Stomach (tissue), 9 donors: ENCODE results near the gene ZFP2. TPM values are rescaled to one million over a fixed set of nuclear protein-coding genes. Genes with fewer than 3 reads are reported as not detected.
"Not testable (repeated sequence)": the region's sequence is repeated elsewhere in the genome, so short reads cannot be mapped to it uniquely, and the experiment has no call there.

ENCODE experiments used
- DNase-seq, 2 donors: peaks; one replicate each; pipeline versions ENCODE4 v3.0.0 to v3.0.0-alpha.2; 2013 to 2019
- H3K27ac ChIP-seq, 5 donors: fragments of 200-600 bp in 4 of 5; sonication (generic) in 4 of 5; one replicate each; pipeline ENCODE4 v1.5.1; 2013 to 2019; ENCODE audit warnings: mild to moderate bottlenecking in 1 of 5, moderate library complexity in 1 of 5
- H3K27me3 ChIP-seq, 3 donors: fragments of 200-600 bp; sonication (generic); one replicate each; pipeline ENCODE4 v1.5.1; 2017 to 2019; ENCODE audit warnings: mixed run types in 1 of 3
- H3K36me3 ChIP-seq, 4 donors: fragments of 200-600 bp; sonication (generic); 1 replicate in 3 of 4; 2 replicates in 1 of 4; pipeline ENCODE4 v1.5.1; 2016 to 2019
- H3K4me1 ChIP-seq, 4 donors: fragments of 200-600 bp; sonication (generic); one replicate each; pipeline ENCODE4 v1.5.1; 2016 to 2019
- H3K4me3 ChIP-seq, 4 donors: fragments of 200-600 bp; sonication (generic) in 3 of 4; one replicate each; pipeline ENCODE4 v1.5.1; 2016 to 2019; ENCODE audit warnings: mild to moderate bottlenecking in 1 of 4
- H3K9me3 ChIP-seq, 4 donors: fragments of 200-600 bp; sonication (generic); one replicate each; pipeline ENCODE4 v1.5.1; 2016 to 2019
- CTCF ChIP-seq, 7 experiments: fragments of 450-650 bp in 4 of 7; fragments of 200-600 bp in 3 of 7; sonication (generic) in 3 of 7; IDR thresholded peaks; one replicate each; pipeline ENCODE4 v1.5.1; 2016 to 2019; ENCODE audit warnings: antibody characterized with exemption in 7 of 7, control low read depth in 2 of 7, mild to moderate bottlenecking in 1 of 7
- EP300 ChIP-seq: sonication (generic); formaldehyde crosslinking; IDR thresholded peaks from one replicate; pipeline ENCODE4 v1.6.1; 2017; ENCODE audit warnings: antibody characterized with exemption
- POLR2A ChIP-seq, 4 donors: fragments of 450-650 bp; IDR thresholded peaks; one replicate each; pipeline ENCODE4 v1.6.1; 2016; ENCODE audit warnings: antibody characterized with exemption in 4 of 4, control low read depth in 2 of 4, mild to moderate bottlenecking in 1 of 4, moderate library complexity in 1 of 4
- POLR2AphosphoS5 ChIP-seq, 3 donors: sonication (generic); formaldehyde crosslinking; IDR thresholded peaks; one replicate each; pipeline ENCODE4 v1.6.1; 2016; ENCODE audit warnings: antibody characterized with exemption in 3 of 3
- WGBS, 5 donors: extraction: QIAGEN DNeasy Blood & Tissue Kit in 3 of 5; methylation state at CpG; one replicate each; pipeline versions ENCODE4 v1.1.5 to v1.1.7; 2013 to 2018; 5-methylcytosine and 5-hydroxymethylcytosine counted together
- intact Hi-C: fragments of 100-400 bp; cut with DNase I; formaldehyde crosslinking; loops from one replicate; pipeline ENCODE4 v1.15.1; 2023; ENCODE audit warnings: low total_unique reads
- polyA plus RNA-seq, 3 donors: library from polyadenylated mRNA; stranded (reverse); fragments of 200-250 nt; gene quantifications; one replicate each; pipeline ENCODE4 v1.2.3, GENCODE V29; 2013
- total RNA-seq, 5 donors: library from RNA; depleted of rRNA; stranded (reverse); fragments of >200 nt; gene quantifications; one replicate each; pipeline versions ENCODE4 v1.1.0 to v1.2.3, GENCODE V29; 2014 to 2016
- donor health status: healthy with polysubstance abuse.
- donor health status: Bipolar disorder and iron deficiency.
- donor health status: healthy.

ZFP2 gene
- total and polyA plus RNA-seq, 8 donors, result 0.87 to 128 (median 1.3) TPM

- Histone ChIP-seq H3K4me1 (no peaks in the 10 kb centered on the region), H3K4me3 (no peak overlapping the region), H3K27me3 (no peaks in the 10 kb centered on the region), H3K36me3 (peaks cover 53 to 100% (median 100%) of the 10 kb centered on the region in 4 donors), H3K9me3 (peaks cover 9 to 57% (median 40%) of the 10 kb centered on the region in 4 donors), H3K27ac (no peak overlapping the region)
- no peak for DNase-seq
- TF ChIP-seq EP300 (no peak), CTCF (IDR thresholded peaks at IDR 0.05) (no peak), POLR2A (IDR thresholded peaks at IDR 0.05) (no peak), POLR2AphosphoS5 (IDR thresholded peaks at IDR 0.05) (no peak)
- intact Hi-C loops, result no loop called here
- WGBS, 5 donors, result 83 to 98% (median 94%) methylated on average over 8 of the region's 8 CpGs
These were observed 25.3 kb upstream of the ZFP2 start for GRCh38 chr5:178870411-178870810.

GRCh38 chr5:178872302-178872701, 23.4 kb upstream of the ZFP2 start:
- Histone ChIP-seq H3K36me3 (peaks cover 61 to 100% (median 100%) of the 10 kb centered on the region in 4 donors), H3K4me3 (no peak overlapping the region), H3K9me3 (peaks cover 22 to 76% (median 58%) of the 10 kb centered on the region in 4 donors), H3K4me1 (no peaks in the 10 kb centered on the region), H3K27ac (no peak overlapping the region), H3K27me3 (no peaks in the 10 kb centered on the region)
- 83 to 98% (median 93%) methylated on average over 1 of the region's 1 CpG for WGBS, 5 donors
- intact Hi-C loops, result no loop called here
- TF ChIP-seq POLR2AphosphoS5 (IDR thresholded peaks at IDR 0.05) (no peak), CTCF (IDR thresholded peaks at IDR 0.05) (no peak), POLR2A (IDR thresholded peaks at IDR 0.05) (no peak), EP300 (no peak)
- DNase-seq, result no peak

- WGBS, 5 donors, result 94 to 99% (median 98%) methylated on average over 4 of the region's 4 CpGs
These were observed 12.5 kb upstream of the ZFP2 start for GRCh38 chr5:178883115-178883694.

GRCh38 chr5:178883815-178884430, 11.8 kb upstream of the ZFP2 start:
- peaks cover 51 to 99% (median 92%) of the 10 kb centered on the region in 4 donors for H3K9me3 ChIP-seq
- TF ChIP-seq EP300 (no peak), POLR2A (IDR thresholded peaks at IDR 0.05) (no peak), POLR2AphosphoS5 (IDR thresholded peaks at IDR 0.05) (no peak), CTCF (IDR thresholded peaks at IDR 0.05) (no peak)

More at GRCh38 chr5:178883115-178883694, 12.5 kb upstream of the ZFP2 start:
- Histone ChIP-seq H3K36me3 (peaks cover 44 to 100% (median 97%) of the 10 kb centered on the region in 4 donors), H3K9me3 (peaks cover 51 to 100% (median 94%) of the 10 kb centered on the region in 4 donors)
- H3K4me3 ChIP-seq, H3K27me3 ChIP-seq, H3K4me1 ChIP-seq, H3K27ac ChIP-seq, intact Hi-C loops, DNase-seq: not testable (repeated sequence)

GRCh38 chr5:178899289-178899688, 3.6 kb downstream of the ZFP2 start:
- Histone ChIP-seq H3K27ac (no peak overlapping the region), H3K4me1 (peaks cover 0 to 19% (median 7%) of the 10 kb centered on the region in 4 donors), H3K9me3 (peaks cover 0 to 36% (median 21%) of the 10 kb centered on the region in 4 donors), H3K36me3 (peaks cover 0 to 28% (median 8%) of the 10 kb centered on the region in 4 donors), H3K4me3 (no peak overlapping the region), H3K27me3 (peaks cover 0 to 6% (median 0%) of the 10 kb centered on the region in 3 donors)
- WGBS, 5 donors, result 66 to 90% (median 85%) methylated on average over 5 of the region's 5 CpGs
- no peak for TF ChIP-seq EP300
- TF ChIP-seq CTCF (IDR thresholded peaks at IDR 0.05), result no peak
- no peak for TF ChIP-seq POLR2A (IDR thresholded peaks at IDR 0.05)
- TF ChIP-seq POLR2AphosphoS5 (IDR thresholded peaks at IDR 0.05), result no peak
- intact Hi-C loops, result no loop called here
- no peak for DNase-seq

More at GRCh38 chr5:178883815-178884430, 11.8 kb upstream of the ZFP2 start:
- no peaks in the 10 kb centered on the region for H3K4me1 ChIP-seq
- no peak overlapping the region for H3K27ac ChIP-seq
- no peaks in the 10 kb centered on the region for H3K27me3 ChIP-seq
- no peak overlapping the region for H3K4me3 ChIP-seq
- WGBS, 5 donors, result 95 to 99% (median 98%) methylated on average over 6 of the region's 6 CpGs
- intact Hi-C loops, result no loop called here
- DNase-seq, result no peak
- H3K36me3 ChIP-seq, result peaks cover 44 to 100% (median 96%) of the 10 kb centered on the region in 4 donors
